Measurements from ENCODE around the gene BAZ2A.

Gene BAZ2A

GRCh38 chr12:56626701-56627100 is 3.4 kb downstream of the BAZ2A start:
- Histone ChIP-seq H2AFZ (ENCODE audit: low read length, unreplicated experiment) (no peak overlapping the region), H3K4me3 (ENCODE audit: low read depth, low read length) (no peak overlapping the region), H3K36me3 (ENCODE audit: insufficient read depth, low read length) (peaks cover 22% of the 10 kb centered on the region; the same call in 1 of the 2 replicates), H3K27me3 (ENCODE audit: insufficient read depth, low read length) (no peaks in the 10 kb centered on the region), H3K79me2 (ENCODE audit: control insufficient read depth, insufficient read depth, low read length, unreplicated experiment) (peaks cover 88% of the 10 kb centered on the region), H3K27ac (ENCODE audit: low read depth, low read length) (no peak overlapping the region), H3K4me1 (ENCODE audit: control insufficient read depth, insufficient read depth, low read length, unreplicated experiment) (peaks cover 22% of the 10 kb centered on the region)

GRCh38 chr12:56622535-56622934 is 7.6 kb downstream of the BAZ2A start:
- Histone ChIP-seq H3K36me3 (ENCODE audit: insufficient read depth, low read length) (peaks cover 22% of the 10 kb centered on the region; the same call in 1 of the 2 replicates), H3K27ac (ENCODE audit: low read depth, low read length) (no peak overlapping the region), H3K79me2 (ENCODE audit: control insufficient read depth, insufficient read depth, low read length, unreplicated experiment) (peaks cover 95% of the 10 kb centered on the region), H2AFZ (ENCODE audit: low read length, unreplicated experiment) (no peak overlapping the region), H3K4me3 (ENCODE audit: low read depth, low read length) (no peak overlapping the region), H3K4me1 (ENCODE audit: control insufficient read depth, insufficient read depth, low read length, unreplicated experiment) (peaks cover 9% of the 10 kb centered on the region), H3K27me3 (ENCODE audit: insufficient read depth, low read length) (no peaks in the 10 kb centered on the region)

GRCh38 chr12:56616925-56617324 is 13.2 kb downstream of the BAZ2A start:
- H3K27ac ChIP-seq (ENCODE audit: low read depth, low read length), result no peak overlapping the region
- H3K4me3 ChIP-seq (ENCODE audit: low read depth, low read length), result no peak overlapping the region
- no peak overlapping the region for H2AFZ ChIP-seq (ENCODE audit: low read length, unreplicated experiment)
- peaks cover 28% of the 10 kb centered on the region for H3K36me3 ChIP-seq (ENCODE audit: insufficient read depth, low read length)
- no peaks in the 10 kb centered on the region for H3K27me3 ChIP-seq (ENCODE audit: insufficient read depth, low read length)
- peaks cover 58% of the 10 kb centered on the region for H3K79me2 ChIP-seq (ENCODE audit: control insufficient read depth, insufficient read depth, low read length, unreplicated experiment)
- H3K4me1 ChIP-seq (ENCODE audit: control insufficient read depth, insufficient read depth, low read length, unreplicated experiment), result no peaks in the 10 kb centered on the region

- peaks cover 28% of the 10 kb centered on the region for H3K36me3 ChIP-seq (ENCODE audit: insufficient read depth, low read length)
- no peak overlapping the region for H3K27ac ChIP-seq (ENCODE audit: low read depth, low read length)
- H3K4me3 ChIP-seq (ENCODE audit: low read depth, low read length), result no peak overlapping the region
- no peak overlapping the region for H2AFZ ChIP-seq (ENCODE audit: low read length, unreplicated experiment)
- H3K4me1 ChIP-seq (ENCODE audit: control insufficient read depth, insufficient read depth, low read length, unreplicated experiment), result no peaks in the 10 kb centered on the region
- no peaks in the 10 kb centered on the region for H3K27me3 ChIP-seq (ENCODE audit: insufficient read depth, low read length)
- H3K79me2 ChIP-seq (ENCODE audit: control insufficient read depth, insufficient read depth, low read length, unreplicated experiment), result peaks cover 51% of the 10 kb centered on the region
Measured at GRCh38 chr12:56616244-56616643, 13.9 kb downstream of the BAZ2A start.

- peaks cover 35% of the 10 kb centered on the region for H3K79me2 ChIP-seq (ENCODE audit: control insufficient read depth, insufficient read depth, low read length, unreplicated experiment)
- H3K27ac ChIP-seq (ENCODE audit: low read depth, low read length), result no peak overlapping the region
- H3K4me1 ChIP-seq (ENCODE audit: control insufficient read depth, insufficient read depth, low read length, unreplicated experiment), result no peaks in the 10 kb centered on the region
- H3K36me3 ChIP-seq (ENCODE audit: insufficient read depth, low read length), result peaks cover 39% of the 10 kb centered on the region
- no peak overlapping the region for H3K4me3 ChIP-seq (ENCODE audit: low read depth, low read length)
- no peaks in the 10 kb centered on the region for H3K27me3 ChIP-seq (ENCODE audit: insufficient read depth, low read length)
- H2AFZ ChIP-seq (ENCODE audit: low read length, unreplicated experiment), result no peak overlapping the region
Measured at GRCh38 chr12:56614627-56615026, 15.5 kb downstream of the BAZ2A start.

GRCh38 chr12:56604355-56604754 is 25.8 kb downstream of the BAZ2A start:
- no peaks in the 10 kb centered on the region for H3K79me2 ChIP-seq (ENCODE audit: control insufficient read depth, insufficient read depth, low read length, unreplicated experiment)
- no peaks in the 10 kb centered on the region for H3K27me3 ChIP-seq (ENCODE audit: insufficient read depth, low read length)
- H3K27ac ChIP-seq (ENCODE audit: low read depth, low read length), result no peak overlapping the region
- no peak overlapping the region for H3K4me3 ChIP-seq (ENCODE audit: low read depth, low read length)
- H3K4me1 ChIP-seq (ENCODE audit: control insufficient read depth, insufficient read depth, low read length, unreplicated experiment), result no peaks in the 10 kb centered on the region
- H2AFZ ChIP-seq (ENCODE audit: low read length, unreplicated experiment), result no peak overlapping the region
- H3K36me3 ChIP-seq (ENCODE audit: insufficient read depth, low read length), result peaks cover 59% of the 10 kb centered on the region

- H3K79me2 ChIP-seq (ENCODE audit: control insufficient read depth, insufficient read depth, low read length, unreplicated experiment), result no peaks in the 10 kb centered on the region
- H2AFZ ChIP-seq (ENCODE audit: low read length, unreplicated experiment), result no peak overlapping the region
- H3K4me1 ChIP-seq (ENCODE audit: control insufficient read depth, insufficient read depth, low read length, unreplicated experiment), result no peaks in the 10 kb centered on the region
- no peak overlapping the region for H3K27ac ChIP-seq (ENCODE audit: low read depth, low read length)
- H3K4me3 ChIP-seq (ENCODE audit: low read depth, low read length), result no peak overlapping the region
- no peaks in the 10 kb centered on the region for H3K27me3 ChIP-seq (ENCODE audit: insufficient read depth, low read length)
- peaks cover 65% of the 10 kb centered on the region for H3K36me3 ChIP-seq (ENCODE audit: insufficient read depth, low read length)
Measured at GRCh38 chr12:56602239-56602638, 27.9 kb downstream of the BAZ2A start.

GRCh38 chr12:56601503-56601902 is 28.6 kb downstream of the BAZ2A start:
- peaks cover 60% of the 10 kb centered on the region for H3K36me3 ChIP-seq (ENCODE audit: insufficient read depth, low read length)
- H3K27ac ChIP-seq (ENCODE audit: low read depth, low read length), result no peak overlapping the region
- H2AFZ ChIP-seq (ENCODE audit: low read length, unreplicated experiment), result no peak overlapping the region
- H3K4me3 ChIP-seq (ENCODE audit: low read depth, low read length), result no peak overlapping the region
- no peaks in the 10 kb centered on the region for H3K27me3 ChIP-seq (ENCODE audit: insufficient read depth, low read length)
- no peaks in the 10 kb centered on the region for H3K79me2 ChIP-seq (ENCODE audit: control insufficient read depth, insufficient read depth, low read length, unreplicated experiment)
- H3K4me1 ChIP-seq (ENCODE audit: control insufficient read depth, insufficient read depth, low read length, unreplicated experiment), result no peaks in the 10 kb centered on the region

- Histone ChIP-seq H2AFZ (ENCODE audit: low read length, unreplicated experiment) (no peak overlapping the region), H3K4me3 (ENCODE audit: low read depth, low read length) (no peak overlapping the region), H3K27me3 (ENCODE audit: insufficient read depth, low read length) (no peaks in the 10 kb centered on the region), H3K4me1 (ENCODE audit: control insufficient read depth, insufficient read depth, low read length, unreplicated experiment) (no peaks in the 10 kb centered on the region), H3K79me2 (ENCODE audit: control insufficient read depth, insufficient read depth, low read length, unreplicated experiment) (no peaks in the 10 kb centered on the region), H3K36me3 (ENCODE audit: insufficient read depth, low read length) (peaks cover 55% of the 10 kb centered on the region), H3K27ac (ENCODE audit: low read depth, low read length) (no peak overlapping the region)
Measured at GRCh38 chr12:56600753-56601152, 29.4 kb downstream of the BAZ2A start.

GRCh38 chr12:56599797-56600196 is 30.3 kb downstream of the BAZ2A start:
- Histone ChIP-seq H3K36me3 (ENCODE audit: insufficient read depth, low read length) (peaks cover 52% of the 10 kb centered on the region), H3K27ac (ENCODE audit: low read depth, low read length) (no peak overlapping the region), H3K27me3 (ENCODE audit: insufficient read depth, low read length) (no peaks in the 10 kb centered on the region), H3K79me2 (ENCODE audit: control insufficient read depth, insufficient read depth, low read length, unreplicated experiment) (no peaks in the 10 kb centered on the region), H3K4me3 (ENCODE audit: low read depth, low read length) (no peak overlapping the region), H3K4me1 (ENCODE audit: control insufficient read depth, insufficient read depth, low read length, unreplicated experiment) (no peaks in the 10 kb centered on the region), H2AFZ (ENCODE audit: low read length, unreplicated experiment) (no peak overlapping the region)

- no peaks in the 10 kb centered on the region for H3K79me2 ChIP-seq (ENCODE audit: control insufficient read depth, insufficient read depth, low read length, unreplicated experiment)
- no peak overlapping the region for H3K27ac ChIP-seq (ENCODE audit: low read depth, low read length)
- H2AFZ ChIP-seq (ENCODE audit: low read length, unreplicated experiment), result no peak overlapping the region
- H3K4me1 ChIP-seq (ENCODE audit: control insufficient read depth, insufficient read depth, low read length, unreplicated experiment), result no peaks in the 10 kb centered on the region
- peaks cover 45% of the 10 kb centered on the region for H3K36me3 ChIP-seq (ENCODE audit: insufficient read depth, low read length)
- H3K4me3 ChIP-seq (ENCODE audit: low read depth, low read length), result no peak overlapping the region
- no peaks in the 10 kb centered on the region for H3K27me3 ChIP-seq (ENCODE audit: insufficient read depth, low read length)
Measured at GRCh38 chr12:56599041-56599440, 31.1 kb downstream of the BAZ2A start.

Data from ACC112 (cell line).